GM12878 (cell line): ENCODE data around the gene PPIB. TPM values are rescaled to one million over a fixed set of nuclear protein-coding genes. Genes with fewer than 3 reads are reported as not detected.
A peak's percentile ranks its signal among the peaks of the same experiment; 100 is the strongest.

Experiments used
- ASH2L ChIP-seq: fragments of 300-600, 200-600 bp; sonication (generic); IDR thresholded peaks from 2 replicates; pipeline ENCODE4 v1.6.1; 2017; ENCODE audit warnings: low read depth, mild to moderate bottlenecking, borderline replicate concordance
- CHD2 ChIP-seq: IDR thresholded peaks from 2 replicates; pipeline ENCODE4 v1.6.1; 2011; ENCODE audit warnings: low read depth, low read length, improper control_type of control experiment, borderline replicate concordance
- ESRRA ChIP-seq: IDR thresholded peaks from 2 replicates; pipeline ENCODE4 v1.6.1; 2012; ENCODE audit warnings: mild to moderate bottlenecking, low read length, improper control_type of control experiment
- HDAC2 ChIP-seq: fragments of 200-600 bp; sonication (generic); IDR thresholded peaks from 2 replicates; pipeline ENCODE4 v1.6.1; 2017
- MTA3 ChIP-seq: IDR thresholded peaks from 2 replicates; pipeline ENCODE4 v1.6.1; 2012; ENCODE audit warnings: low read length, inconsistent platforms, borderline replicate concordance
- NFIC ChIP-seq: IDR thresholded peaks from 2 replicates; pipeline ENCODE4 v1.6.1; 2012; ENCODE audit warnings: low read depth, mild to moderate bottlenecking, inconsistent platforms, low read length, moderate library complexity
- NFYB ChIP-seq: IDR thresholded peaks from 2 replicates; pipeline ENCODE4 v1.6.1; 2011; ENCODE audit warnings: low read depth, mild to moderate bottlenecking, low read length, improper control_type of control experiment, moderate library complexity; ENCODE audit not compliant: insufficient read depth
- NR2C1 ChIP-seq: fragments of 450-650 bp; IDR thresholded peaks from 2 replicates; pipeline ENCODE4 v1.6.1; 2017; ENCODE audit warnings: antibody characterized with exemption, mild to moderate bottlenecking, moderate library complexity
- SMC3 ChIP-seq: IDR thresholded peaks from 2 replicates; pipeline ENCODE4 v1.6.1; 2011; ENCODE audit warnings: low read length, improper control_type of control experiment, borderline replicate concordance
- SPI1 ChIP-seq: IDR thresholded peaks from 2 replicates; pipeline ENCODE4 v1.6.1; 2011; ENCODE audit warnings: low read depth, mild to moderate bottlenecking, low read length, moderate library complexity, borderline replicate concordance; ENCODE audit not compliant: insufficient read depth
- TAF1 ChIP-seq: IDR thresholded peaks from 2 replicates; pipeline ENCODE4 v1.6.1; 2011; ENCODE audit warnings: mild to moderate bottlenecking, low read depth, low read length, borderline replicate concordance
- TARDBP ChIP-seq: IDR thresholded peaks from 2 replicates; pipeline ENCODE4 v1.6.1; 2016; ENCODE audit warnings: borderline replicate concordance
- TCF12 ChIP-seq: IDR thresholded peaks from 2 replicates; pipeline ENCODE4 v1.6.1; 2011; ENCODE audit warnings: low read depth, mild to moderate bottlenecking, low read length
- YY1 ChIP-seq: IDR thresholded peaks from 2 replicates; pipeline ENCODE4 v1.6.1; 2011; ENCODE audit warnings: low read depth, mild to moderate bottlenecking, low read length
- polyA plus RNA-seq, 11 experiments: library from polyadenylated mRNA; depleted of rRNA in 4 of 11; unstranded in 6 of 11; stranded (reverse) in 5 of 11; fragments of >200 nt; fragmentation: Nextera tagmentation in 4 of 11; fragmentation: Illumina TruSeq in 1 of 11; extraction: Ambion mirVana in 4 of 11; extraction: Trizol in 1 of 11; gene quantifications; 1 replicate in 1 of 11; 2 replicates in 10 of 11; pipeline versions ENCODE4 v1.2.1 to v1.2.3, GENCODE V29; 2011 to 2016; ENCODE audit warnings: inconsistent platforms in 2 of 11, missing spikeins in 2 of 11, low read depth in 1 of 11
- total RNA-seq, 4 experiments: library from RNA; depleted of rRNA in 3 of 4; stranded (reverse); fragments of >200 nt in 3 of 4; fragmentation: Illumina TruSeq in 1 of 4; extraction: Trizol in 1 of 4; gene quantifications; 2 replicates each; pipeline versions ENCODE4 v1.2.1 to v1.2.3, GENCODE V29; 2013 to 2021
- TF ChIP-seq, protein P1 (sequence below): fragments of 450-650 bp; IDR thresholded peaks from 2 replicates; pipeline ENCODE4 v1.6.1; 2018; ENCODE audit warnings: borderline replicate concordance, mild to moderate bottlenecking; ENCODE audit not compliant: partially characterized antibody
- TF ChIP-seq, protein P2 (sequence below): IDR thresholded peaks from 2 replicates; pipeline ENCODE4 v1.6.1; 2012; ENCODE audit warnings: low read depth, low read length, improper control_type of control experiment
- TF ChIP-seq, protein P3 (sequence below): fragments of 450-650 bp; IDR thresholded peaks from 2 replicates; pipeline ENCODE4 v1.6.1; 2017; ENCODE audit warnings: mild to moderate bottlenecking
- TF ChIP-seq, protein P4 (sequence below): IDR thresholded peaks from 2 replicates; pipeline ENCODE4 v1.6.1; 2011; ENCODE audit warnings: mild to moderate bottlenecking, low read depth, low read length, moderate library complexity; ENCODE audit not compliant: insufficient replicate concordance
- TF ChIP-seq, protein P5 (sequence below): IDR thresholded peaks from 2 replicates; pipeline ENCODE4 v1.6.1; 2012; ENCODE audit warnings: mild to moderate bottlenecking, low read depth, low read length

PPIB gene
- total and polyA plus RNA-seq, 10 of the 15 experiments (the other 5 are each of a cell fraction or from before 2014, with no cell fraction given) = 344 to 936 (median 508) TPM

DNA sequence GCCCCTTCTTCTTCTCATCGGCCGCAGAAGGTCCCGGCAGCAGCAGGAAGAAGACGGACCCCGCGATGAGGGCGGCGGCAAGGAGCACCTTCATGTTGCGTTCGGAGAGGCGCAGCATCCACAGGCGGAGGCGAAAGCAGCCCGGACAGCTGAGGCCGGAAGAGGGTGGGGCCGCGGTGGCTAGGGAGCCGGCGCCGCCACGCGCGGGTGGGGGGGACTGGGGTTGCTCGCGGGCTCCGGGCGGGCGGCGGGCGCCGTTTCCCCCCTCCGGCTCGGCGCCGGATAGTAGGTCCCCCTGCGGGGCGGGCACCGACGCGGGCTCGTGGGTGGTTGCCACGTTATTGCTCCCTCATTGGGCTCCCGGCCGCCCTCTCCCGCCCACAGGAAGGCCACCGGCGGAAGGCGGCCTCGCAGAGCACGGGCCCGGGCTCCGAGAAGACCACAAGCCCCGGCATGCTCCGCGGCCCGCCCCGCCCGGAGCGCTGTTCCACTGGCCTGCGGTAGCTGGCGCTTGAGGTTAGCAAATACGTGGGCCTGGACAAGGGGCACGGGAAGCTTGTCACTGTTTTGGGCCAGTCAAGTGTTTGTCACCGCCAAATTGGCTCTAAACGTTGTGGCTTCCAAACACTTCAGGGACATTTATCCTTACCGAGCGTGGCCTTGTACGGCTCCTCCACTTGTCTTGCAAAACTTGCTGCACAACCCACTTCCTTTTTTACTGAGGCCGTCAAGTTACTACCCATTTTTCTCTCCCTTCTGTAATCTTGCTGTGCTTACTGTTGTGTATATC is at the start of gene PPIB (continued):
- TF ChIP-seq, protein P1, sequence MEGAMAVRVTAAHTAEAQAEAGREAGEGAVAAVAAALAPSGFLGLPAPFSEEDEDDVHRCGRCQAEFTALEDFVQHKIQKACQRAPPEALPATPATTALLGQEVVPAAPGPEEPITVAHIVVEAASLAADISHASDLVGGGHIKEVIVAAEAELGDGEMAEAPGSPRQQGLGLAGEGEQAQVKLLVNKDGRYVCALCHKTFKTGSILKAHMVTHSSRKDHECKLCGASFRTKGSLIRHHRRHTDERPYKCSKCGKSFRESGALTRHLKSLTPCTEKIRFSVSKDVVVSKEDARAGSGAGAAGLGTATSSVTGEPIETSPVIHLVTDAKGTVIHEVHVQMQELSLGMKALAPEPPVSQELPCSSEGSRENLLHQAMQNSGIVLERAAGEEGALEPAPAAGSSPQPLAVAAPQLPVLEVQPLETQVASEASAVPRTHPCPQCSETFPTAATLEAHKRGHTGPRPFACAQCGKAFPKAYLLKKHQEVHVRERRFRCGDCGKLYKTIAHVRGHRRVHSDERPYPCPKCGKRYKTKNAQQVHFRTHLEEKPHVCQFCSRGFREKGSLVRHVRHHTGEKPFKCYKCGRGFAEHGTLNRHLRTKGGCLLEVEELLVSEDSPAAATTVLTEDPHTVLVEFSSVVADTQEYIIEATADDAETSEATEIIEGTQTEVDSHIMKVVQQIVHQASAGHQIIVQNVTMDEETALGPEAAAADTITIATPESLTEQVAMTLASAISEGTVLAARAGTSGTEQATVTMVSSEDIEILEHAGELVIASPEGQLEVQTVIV = peak; percentile 56
- TF ChIP-seq ESRRA = no peak; the same call in none of the 2 replicates
- peak; percentile 82; the same call in 1 of the 2 replicates for TF ChIP-seq NFYB
- TF ChIP-seq, protein P2, sequence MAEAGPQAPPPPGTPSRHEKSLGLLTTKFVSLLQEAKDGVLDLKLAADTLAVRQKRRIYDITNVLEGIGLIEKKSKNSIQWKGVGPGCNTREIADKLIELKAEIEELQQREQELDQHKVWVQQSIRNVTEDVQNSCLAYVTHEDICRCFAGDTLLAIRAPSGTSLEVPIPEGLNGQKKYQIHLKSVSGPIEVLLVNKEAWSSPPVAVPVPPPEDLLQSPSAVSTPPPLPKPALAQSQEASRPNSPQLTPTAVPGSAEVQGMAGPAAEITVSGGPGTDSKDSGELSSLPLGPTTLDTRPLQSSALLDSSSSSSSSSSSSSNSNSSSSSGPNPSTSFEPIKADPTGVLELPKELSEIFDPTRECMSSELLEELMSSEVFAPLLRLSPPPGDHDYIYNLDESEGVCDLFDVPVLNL = no peak
- TF ChIP-seq, protein P3, sequence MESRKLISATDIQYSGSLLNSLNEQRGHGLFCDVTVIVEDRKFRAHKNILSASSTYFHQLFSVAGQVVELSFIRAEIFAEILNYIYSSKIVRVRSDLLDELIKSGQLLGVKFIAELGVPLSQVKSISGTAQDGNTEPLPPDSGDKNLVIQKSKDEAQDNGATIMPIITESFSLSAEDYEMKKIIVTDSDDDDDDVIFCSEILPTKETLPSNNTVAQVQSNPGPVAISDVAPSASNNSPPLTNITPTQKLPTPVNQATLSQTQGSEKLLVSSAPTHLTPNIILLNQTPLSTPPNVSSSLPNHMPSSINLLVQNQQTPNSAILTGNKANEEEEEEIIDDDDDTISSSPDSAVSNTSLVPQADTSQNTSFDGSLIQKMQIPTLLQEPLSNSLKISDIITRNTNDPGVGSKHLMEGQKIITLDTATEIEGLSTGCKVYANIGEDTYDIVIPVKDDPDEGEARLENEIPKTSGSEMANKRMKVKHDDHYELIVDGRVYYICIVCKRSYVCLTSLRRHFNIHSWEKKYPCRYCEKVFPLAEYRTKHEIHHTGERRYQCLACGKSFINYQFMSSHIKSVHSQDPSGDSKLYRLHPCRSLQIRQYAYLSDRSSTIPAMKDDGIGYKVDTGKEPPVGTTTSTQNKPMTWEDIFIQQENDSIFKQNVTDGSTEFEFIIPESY = no peak
- no peak for TF ChIP-seq NFIC
- peak; percentile 2; the same call in 1 of the 2 replicates for TF ChIP-seq SMC3
- TF ChIP-seq TAF1 = peak; percentile 95
- peak; percentile 75 for TF ChIP-seq YY1
- TF ChIP-seq TARDBP = no peak
- no peak; the same call in 1 of the 2 replicates for TF ChIP-seq MTA3
- TF ChIP-seq, protein P4, sequence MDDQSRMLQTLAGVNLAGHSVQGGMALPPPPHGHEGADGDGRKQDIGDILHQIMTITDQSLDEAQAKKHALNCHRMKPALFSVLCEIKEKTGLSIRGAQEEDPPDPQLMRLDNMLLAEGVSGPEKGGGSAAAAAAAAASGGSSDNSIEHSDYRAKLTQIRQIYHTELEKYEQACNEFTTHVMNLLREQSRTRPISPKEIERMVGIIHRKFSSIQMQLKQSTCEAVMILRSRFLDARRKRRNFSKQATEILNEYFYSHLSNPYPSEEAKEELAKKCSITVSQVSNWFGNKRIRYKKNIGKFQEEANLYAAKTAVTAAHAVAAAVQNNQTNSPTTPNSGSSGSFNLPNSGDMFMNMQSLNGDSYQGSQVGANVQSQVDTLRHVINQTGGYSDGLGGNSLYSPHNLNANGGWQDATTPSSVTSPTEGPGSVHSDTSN = no peak
- TF ChIP-seq, protein P5, sequence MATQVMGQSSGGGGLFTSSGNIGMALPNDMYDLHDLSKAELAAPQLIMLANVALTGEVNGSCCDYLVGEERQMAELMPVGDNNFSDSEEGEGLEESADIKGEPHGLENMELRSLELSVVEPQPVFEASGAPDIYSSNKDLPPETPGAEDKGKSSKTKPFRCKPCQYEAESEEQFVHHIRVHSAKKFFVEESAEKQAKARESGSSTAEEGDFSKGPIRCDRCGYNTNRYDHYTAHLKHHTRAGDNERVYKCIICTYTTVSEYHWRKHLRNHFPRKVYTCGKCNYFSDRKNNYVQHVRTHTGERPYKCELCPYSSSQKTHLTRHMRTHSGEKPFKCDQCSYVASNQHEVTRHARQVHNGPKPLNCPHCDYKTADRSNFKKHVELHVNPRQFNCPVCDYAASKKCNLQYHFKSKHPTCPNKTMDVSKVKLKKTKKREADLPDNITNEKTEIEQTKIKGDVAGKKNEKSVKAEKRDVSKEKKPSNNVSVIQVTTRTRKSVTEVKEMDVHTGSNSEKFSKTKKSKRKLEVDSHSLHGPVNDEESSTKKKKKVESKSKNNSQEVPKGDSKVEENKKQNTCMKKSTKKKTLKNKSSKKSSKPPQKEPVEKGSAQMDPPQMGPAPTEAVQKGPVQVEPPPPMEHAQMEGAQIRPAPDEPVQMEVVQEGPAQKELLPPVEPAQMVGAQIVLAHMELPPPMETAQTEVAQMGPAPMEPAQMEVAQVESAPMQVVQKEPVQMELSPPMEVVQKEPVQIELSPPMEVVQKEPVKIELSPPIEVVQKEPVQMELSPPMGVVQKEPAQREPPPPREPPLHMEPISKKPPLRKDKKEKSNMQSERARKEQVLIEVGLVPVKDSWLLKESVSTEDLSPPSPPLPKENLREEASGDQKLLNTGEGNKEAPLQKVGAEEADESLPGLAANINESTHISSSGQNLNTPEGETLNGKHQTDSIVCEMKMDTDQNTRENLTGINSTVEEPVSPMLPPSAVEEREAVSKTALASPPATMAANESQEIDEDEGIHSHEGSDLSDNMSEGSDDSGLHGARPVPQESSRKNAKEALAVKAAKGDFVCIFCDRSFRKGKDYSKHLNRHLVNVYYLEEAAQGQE = no peak
- peak; percentile 38 for TF ChIP-seq TCF12
- TF ChIP-seq ASH2L = no peak
- no peak for TF ChIP-seq HDAC2
- TF ChIP-seq CHD2 = no peak
- TF ChIP-seq SPI1 = peak; percentile 91
- TF ChIP-seq NR2C1 = peak; percentile 58
